C4-2B (cell line): ENCODE measurements around the gene CNTN5.

Experiments used
- H3K27ac ChIP-seq: fragments of 450-650 bp; 2 replicates; pipeline ENCODE4 v1.5.1; 2017
- ZFX ChIP-seq: fragments of 450-650 bp; IDR thresholded peaks from 2 replicates; pipeline ENCODE4 v1.6.1; 2017
- TF ChIP-seq, protein P1 (sequence below): fragments of 450-650 bp; conservative IDR thresholded peaks from 2 replicates; pipeline ENCODE4 v1.5.1; 2017; ENCODE audit warnings: mild to moderate bottlenecking

The CNTN5 gene

GRCh38 chr11:99571094-99571493 is 550.3 kb downstream of the CNTN5 start:
- H3K27ac ChIP-seq: no peak overlapping the region
- TF ChIP-seq, protein P1, sequence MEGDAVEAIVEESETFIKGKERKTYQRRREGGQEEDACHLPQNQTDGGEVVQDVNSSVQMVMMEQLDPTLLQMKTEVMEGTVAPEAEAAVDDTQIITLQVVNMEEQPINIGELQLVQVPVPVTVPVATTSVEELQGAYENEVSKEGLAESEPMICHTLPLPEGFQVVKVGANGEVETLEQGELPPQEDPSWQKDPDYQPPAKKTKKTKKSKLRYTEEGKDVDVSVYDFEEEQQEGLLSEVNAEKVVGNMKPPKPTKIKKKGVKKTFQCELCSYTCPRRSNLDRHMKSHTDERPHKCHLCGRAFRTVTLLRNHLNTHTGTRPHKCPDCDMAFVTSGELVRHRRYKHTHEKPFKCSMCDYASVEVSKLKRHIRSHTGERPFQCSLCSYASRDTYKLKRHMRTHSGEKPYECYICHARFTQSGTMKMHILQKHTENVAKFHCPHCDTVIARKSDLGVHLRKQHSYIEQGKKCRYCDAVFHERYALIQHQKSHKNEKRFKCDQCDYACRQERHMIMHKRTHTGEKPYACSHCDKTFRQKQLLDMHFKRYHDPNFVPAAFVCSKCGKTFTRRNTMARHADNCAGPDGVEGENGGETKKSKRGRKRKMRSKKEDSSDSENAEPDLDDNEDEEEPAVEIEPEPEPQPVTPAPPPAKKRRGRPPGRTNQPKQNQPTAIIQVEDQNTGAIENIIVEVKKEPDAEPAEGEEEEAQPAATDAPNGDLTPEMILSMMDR: no peak
- no peak for TF ChIP-seq ZFX

- TF ChIP-seq, protein P1: no peak
- no peak for TF ChIP-seq ZFX
- no peak overlapping the region for H3K27ac ChIP-seq
These were observed 564.1 kb downstream of the CNTN5 start for GRCh38 chr11:99584830-99585229.

DNA sequence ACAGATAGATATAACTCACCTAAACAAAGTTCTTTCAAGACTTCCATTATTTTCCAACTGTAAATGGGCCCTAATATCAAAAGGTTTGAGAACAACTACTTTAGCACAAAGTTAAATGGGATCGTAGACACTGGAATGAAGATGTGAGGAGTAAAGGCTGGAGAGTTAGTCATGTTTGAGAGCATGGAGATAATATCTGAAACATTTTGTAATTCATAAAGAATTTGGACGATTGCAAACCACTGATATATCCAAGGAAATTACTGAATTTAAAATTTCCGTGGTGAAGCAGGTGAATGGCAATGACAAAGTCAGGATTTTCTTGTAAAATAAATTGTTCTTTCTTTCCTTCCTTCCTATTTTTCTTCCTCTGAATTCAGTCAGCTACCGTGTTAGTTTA is 564.9 kb downstream of the CNTN5 start:
- TF ChIP-seq, protein P1: no peak
- H3K27ac ChIP-seq: no peak overlapping the region

GRCh38 chr11:99589771-99590170 is 569.0 kb downstream of the CNTN5 start:
- TF ChIP-seq ZFX: no peak
- TF ChIP-seq, protein P1: no peak
- H3K27ac ChIP-seq: no peak overlapping the region

- TF ChIP-seq, protein P1: no peak
- TF ChIP-seq ZFX: no peak
- no peak overlapping the region for H3K27ac ChIP-seq
These were observed 571.5 kb downstream of the CNTN5 start for GRCh38 chr11:99592266-99592665.

DNA sequence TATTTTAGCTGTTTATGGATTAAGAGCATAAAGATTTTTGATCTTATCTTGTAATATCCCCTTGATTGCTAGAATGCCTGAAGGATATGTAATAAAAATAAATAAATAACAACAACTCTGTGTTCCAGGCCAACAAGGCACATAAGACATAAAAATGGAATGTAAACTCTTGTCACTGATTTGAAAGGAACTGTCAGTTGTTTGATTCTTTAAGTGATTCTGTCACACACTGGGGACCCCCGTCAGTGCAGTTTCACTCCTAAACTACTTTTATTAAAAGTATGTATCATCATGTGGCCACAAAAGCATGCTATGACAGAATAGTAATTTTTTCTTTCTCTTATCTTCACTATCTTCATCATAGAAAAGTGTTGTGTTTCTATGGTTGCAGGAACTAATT is 572.4 kb downstream of the CNTN5 start:
- TF ChIP-seq, protein P1: no peak
- no peak for TF ChIP-seq ZFX
- H3K27ac ChIP-seq: no peak overlapping the region

DNA sequence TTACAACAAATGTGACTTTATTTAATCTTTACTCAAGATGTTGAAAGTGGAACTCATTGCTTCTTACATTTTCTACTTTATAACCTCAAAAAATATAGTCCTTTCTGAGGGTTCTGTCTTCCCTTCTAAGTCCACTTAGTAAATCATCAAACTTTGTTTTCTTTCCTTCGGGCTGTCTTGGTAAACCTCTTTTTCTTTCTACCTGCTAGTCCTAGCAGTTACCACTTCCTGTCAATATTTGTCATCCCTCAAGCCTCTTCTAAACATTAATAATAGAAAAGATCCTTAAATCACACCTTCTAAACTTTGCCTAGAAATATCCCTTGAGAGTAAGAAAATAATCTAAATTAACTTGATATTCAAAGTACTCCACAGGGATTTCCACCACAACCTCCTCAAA is 580.4 kb downstream of the CNTN5 start:
- no peak overlapping the region for H3K27ac ChIP-seq
- TF ChIP-seq, protein P1: no peak
- no peak for TF ChIP-seq ZFX

DNA sequence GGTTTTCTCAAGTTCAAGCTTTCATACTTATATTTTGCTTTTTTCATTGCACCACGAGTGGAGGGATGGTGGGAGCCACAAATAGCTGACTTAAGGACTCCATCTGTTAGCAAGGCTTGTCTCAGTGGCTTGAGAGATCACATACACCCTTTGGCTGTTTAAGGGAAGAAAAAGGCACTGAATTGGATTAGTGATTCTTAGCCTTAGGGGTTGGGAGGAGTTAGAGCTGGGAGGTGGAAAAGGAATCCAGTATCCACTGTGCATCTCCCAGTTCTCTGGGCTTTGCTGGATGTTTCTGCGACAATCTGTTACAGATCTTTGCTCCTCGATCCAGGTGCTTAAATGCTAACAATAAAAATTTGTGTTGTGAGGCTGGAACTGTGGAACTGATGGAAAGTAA is 593.6 kb downstream of the CNTN5 start:
- no peak for TF ChIP-seq ZFX
- TF ChIP-seq, protein P1: no peak
- no peak overlapping the region for H3K27ac ChIP-seq
